IPS DF 19.7 (cell line): ENCODE data around the gene NAV1.
"Not testable (repeated sequence)": the region's sequence is repeated elsewhere in the genome, so short reads cannot be mapped to it uniquely, and the experiment has no call there.

ENCODE experiments used
- DNase-seq: peaks from one replicate; pipeline ENCODE4 v3.0.0-alpha.2; 2013; ENCODE audit warnings: low read depth, low spot score

Gene NAV1

GRCh38 chr1:201544710-201545109 lies 5.8 kb downstream of the NAV1 start:
- no peak for DNase-seq

GRCh38 chr1:201545851-201546492 lies 7.0 kb downstream of the NAV1 start:
- no peak for DNase-seq

GRCh38 chr1:201549522-201549921 lies 10.6 kb downstream of the NAV1 start:
- not testable (repeated sequence) for DNase-seq

- DNase-seq: no peak
Observed at GRCh38 chr1:201551096-201551495, 12.2 kb downstream of the NAV1 start.

GRCh38 chr1:201551877-201552731 lies 13.2 kb downstream of the NAV1 start:
- DNase-seq: no peak

DNA sequence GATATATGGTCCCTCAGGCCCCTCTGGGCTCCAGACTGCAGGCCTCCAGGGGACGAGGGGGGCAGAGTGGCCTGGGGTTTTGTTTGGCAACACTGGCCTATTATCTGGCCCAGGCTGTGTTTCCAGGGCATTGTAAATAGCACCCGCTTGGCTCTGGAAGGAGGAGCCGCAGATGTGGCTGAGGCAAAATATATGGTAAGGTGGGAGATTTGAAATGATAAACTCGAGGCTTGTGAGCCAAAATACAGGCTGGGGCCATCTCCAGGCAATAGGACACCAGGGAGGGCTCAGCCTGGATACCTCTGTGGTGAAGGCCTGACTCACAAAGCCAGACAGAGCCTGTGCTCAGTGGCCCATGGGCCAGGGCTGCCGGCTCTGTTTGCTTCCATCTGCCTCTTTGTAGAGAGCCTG lies 14.0 kb downstream of the NAV1 start:
- DNase-seq: no peak

GRCh38 chr1:201553496-201554189 lies 14.7 kb downstream of the NAV1 start:
- no peak for DNase-seq

DNA sequence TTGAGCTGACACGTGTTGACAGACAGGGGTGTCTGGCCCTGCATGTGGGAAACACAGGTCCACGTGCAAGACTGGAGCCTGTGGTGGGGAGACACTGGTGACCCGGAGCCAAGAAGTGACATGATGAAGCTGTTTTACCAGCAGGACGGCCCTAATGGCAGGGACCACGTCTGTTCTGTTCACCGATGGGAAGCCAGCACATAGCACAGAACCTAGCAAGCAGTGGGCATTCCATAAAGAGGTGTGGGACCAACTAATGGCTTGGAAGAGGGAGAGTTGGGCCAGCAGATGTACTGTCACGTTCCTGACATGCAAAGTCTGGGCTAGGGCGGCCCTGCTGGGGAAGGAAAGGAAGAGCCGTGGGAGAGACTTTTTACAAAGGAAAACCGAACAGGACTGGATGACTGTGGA lies 15.3 kb downstream of the NAV1 start:
- DNase-seq: no peak

- DNase-seq: no peak
Observed at GRCh38 chr1:201554789-201555592, 16.1 kb downstream of the NAV1 start.

- no peak for DNase-seq
Observed at GRCh38 chr1:201555593-201555945, 16.6 kb downstream of the NAV1 start.

DNA sequence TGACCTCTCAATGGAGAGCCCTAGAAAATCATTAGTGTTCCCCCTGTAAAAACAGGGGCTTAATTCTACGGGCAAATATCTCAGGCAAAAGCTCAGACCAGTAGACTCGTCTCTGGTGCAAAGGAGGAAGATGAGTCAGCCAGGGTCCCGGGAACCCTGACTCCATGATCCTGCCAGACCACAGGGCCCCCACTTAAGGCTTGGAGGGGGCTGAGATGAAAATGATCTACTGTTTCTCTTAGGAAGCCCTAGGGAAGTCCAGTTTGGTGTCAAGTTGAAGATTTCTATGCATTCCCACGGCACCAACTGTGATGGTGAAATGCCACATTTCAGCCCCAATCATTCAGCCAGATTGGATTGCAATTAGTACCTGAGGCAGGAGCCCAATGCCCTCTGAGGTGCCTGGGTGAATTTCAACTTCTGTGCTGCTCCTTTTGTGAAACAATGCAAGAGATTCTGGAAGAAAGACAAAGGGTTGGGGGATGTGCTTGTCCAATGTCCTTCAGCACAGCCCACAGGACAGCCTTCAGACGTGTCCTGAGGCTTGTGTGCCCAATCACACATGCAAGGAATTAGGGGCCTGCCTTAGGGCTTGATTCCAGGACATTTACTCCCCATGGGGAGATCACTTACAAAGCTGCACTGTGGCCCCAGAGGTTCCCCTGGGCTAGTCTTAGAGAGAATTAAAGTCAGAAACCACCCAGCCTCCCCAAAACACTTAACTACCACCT lies 18.1 kb downstream of the NAV1 start:
- no peak for DNase-seq

DNA sequence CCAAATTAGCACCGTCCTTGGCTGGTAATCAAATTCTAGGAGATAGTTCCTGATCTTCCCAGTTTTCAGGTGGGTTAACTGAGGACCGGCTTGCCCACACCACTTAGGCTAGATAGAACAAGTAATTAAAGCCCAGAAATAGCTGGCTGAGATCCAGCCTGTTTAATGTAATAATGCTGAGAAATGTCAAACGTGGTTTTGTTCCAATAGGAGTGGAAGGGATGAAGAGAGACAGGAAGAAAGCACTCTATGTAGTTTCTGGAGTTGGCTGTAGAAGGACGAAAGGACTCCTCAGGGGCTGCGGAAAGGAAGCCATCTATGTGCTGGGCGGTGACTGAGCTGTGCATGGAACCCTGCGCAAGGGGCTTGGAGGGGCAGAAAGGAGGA lies 18.6 kb downstream of the NAV1 start:
- no peak for DNase-seq

DNA sequence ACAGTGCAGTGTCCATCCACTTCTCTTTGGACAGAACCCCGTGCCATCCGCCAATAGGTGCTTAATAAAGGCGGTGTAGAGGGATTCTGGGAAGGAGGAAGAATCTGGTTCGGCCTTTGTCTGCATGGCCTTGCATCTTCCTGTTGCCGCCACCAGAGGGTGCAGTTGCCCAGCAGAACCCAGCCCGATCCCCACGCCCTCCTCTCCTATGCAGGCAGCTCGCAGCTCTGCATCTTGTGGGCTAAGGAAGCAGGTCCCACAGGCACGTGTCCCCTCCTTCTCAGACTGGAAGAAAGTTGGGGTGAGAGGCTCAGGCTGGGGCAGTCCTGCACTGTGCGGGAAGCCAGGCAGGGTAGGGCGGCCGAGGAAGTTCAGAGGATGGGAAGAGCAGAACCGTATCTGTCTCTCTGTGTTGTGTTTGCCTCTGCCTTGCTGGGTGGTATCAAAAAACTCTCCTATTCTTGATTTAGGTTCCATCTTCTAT lies 20.8 kb downstream of the NAV1 start:
- no peak for DNase-seq

DNA sequence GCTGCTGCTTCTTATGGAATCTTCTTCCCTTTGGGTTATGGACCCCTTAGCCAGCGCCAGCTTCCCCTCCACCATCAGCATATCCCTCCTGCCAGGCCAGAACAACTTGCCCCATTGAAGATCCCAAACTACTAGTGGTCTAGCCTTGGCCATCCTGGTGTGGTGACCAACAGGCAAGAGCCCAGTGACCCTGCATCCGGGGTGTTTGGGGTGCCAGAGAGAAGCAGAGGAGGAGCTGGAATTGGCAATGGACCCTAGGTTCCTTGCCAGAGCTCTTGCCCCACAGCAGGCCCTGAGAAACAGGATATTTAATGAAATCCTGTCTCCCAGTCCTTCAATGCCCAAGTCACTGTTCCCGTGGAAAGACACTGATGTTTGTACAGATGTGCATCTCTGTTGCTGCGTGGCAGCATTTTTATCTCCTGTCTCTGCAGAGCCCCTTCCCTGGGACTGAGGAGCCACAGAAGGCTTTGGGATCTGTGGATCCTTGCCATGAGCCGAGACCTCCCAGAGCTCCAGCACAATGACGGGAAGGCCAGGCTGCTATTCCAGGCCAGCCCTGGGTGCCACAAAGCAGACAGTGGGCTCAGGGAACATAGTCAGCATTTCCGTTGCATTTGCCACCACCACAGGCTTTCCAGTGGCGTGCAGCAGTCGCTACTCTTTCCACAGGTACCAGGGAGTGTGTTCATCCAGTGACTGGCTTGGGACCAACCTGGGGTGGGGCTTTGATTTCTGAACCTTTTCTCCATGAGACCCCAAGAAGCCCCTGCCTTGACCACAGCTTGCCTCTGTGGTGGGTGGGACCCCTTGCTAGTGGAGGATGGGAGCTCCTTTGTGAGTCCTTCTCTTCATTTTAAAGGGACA lies 21.6 kb downstream of the NAV1 start:
- no peak for DNase-seq

GRCh38 chr1:201561195-201561564 lies 22.3 kb downstream of the NAV1 start:
- DNase-seq: no peak

DNA sequence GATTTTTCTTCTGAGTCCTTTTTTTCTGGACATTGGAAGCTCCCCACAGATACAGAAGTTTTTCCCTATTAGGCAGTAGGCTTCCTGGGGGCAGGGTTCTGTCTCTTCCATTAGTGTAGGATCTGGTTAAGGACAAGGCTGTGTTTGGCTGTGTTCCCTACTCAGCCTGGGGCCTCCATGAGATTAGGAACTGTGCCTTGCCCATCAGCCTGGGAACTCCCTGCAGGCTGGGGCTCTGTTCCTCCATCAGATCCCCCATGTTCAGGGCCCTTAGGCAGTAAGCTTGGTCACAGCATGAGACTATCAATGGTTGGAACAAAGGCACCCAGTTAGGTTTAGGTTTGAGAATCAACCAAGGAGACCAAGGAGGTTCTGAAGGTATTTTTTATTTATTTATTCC lies 22.7 kb downstream of the NAV1 start:
- no peak for DNase-seq

- DNase-seq: no peak
Observed at GRCh38 chr1:201562257-201562656, 23.3 kb downstream of the NAV1 start.

DNA sequence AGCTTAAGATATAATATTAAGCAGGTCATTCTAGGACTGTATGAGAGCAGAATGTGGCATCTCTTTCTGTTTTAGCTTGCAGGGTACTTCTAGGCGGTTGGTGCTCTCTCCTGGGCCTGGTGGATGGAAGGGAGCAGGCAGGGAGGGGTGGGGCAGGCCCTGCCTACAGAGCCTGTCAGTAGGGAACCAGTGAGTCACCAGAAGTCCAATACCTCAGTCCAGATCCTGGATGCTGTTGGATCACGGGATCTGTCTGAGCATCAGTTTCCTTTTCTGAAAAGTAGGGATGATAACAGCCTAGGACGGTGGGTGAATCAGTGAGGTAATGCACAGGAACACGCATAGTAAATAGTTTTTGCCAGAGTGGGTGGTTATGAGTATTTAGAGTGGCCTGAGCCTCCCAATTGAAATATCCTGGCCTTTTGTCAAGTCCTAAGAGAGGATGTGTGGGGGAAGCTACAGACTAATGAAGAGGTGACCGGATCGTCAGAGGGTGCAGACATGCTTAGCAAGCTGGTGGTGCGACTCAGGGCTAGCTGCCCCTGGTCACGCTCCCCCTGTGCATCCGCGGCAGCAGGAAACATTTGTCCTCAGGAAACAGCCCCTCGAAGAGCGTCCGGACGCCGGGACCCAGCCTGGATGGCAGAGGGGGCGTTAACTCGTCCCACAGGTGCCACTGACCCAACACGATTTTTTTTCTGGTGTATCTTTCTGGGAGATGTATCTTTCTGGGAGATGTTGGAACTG lies 23.9 kb downstream of the NAV1 start:
- no peak for DNase-seq

DNA sequence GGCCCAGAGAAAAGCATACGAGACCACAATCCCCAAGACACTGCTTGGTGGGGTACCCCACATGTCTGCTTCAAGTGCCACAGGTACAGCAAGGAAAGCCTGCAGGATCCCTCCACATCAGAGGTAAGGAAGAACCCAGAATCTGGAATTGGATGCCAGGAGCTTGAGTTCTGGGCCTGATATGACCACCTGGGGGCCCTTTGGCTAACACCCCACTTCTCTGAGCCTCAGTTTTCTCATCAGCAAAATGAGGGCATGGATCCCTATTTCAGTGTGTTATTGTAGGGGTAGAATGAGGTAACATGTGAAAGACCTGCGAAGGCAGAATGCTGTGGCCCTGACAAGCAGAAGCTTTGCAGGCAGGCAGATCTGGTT lies 24.5 kb downstream of the NAV1 start:
- DNase-seq: no peak
